A673 (cell line): Measurements from ENCODE around the gene C19orf53. TPM values are rescaled to one million over a fixed set of nuclear protein-coding genes. Genes with fewer than 3 reads are reported as not detected.

ENCODE experiments used
- BruUV-seq: library from RNA; stranded (reverse); fragments of 400-500 nt; replicated peaks from 2 replicates; lab custom pipeline; 2021; lab: Mats Ljungman, UMichigan
- CTCF ChIA-PET: fragments of 300-600 bp; sonication (Branson Sonifier 250); formaldehyde crosslinking; loops from one replicate; lab custom pipeline; 2022; ENCODE audit warnings: antibody characterized with exemption; lab: Charles Lee
- POLR2A ChIA-PET: fragments of 300-600 bp; sonication (Branson Sonifier 250); formaldehyde crosslinking; loops from one replicate; lab custom pipeline; 2022; ENCODE audit warnings: antibody characterized with exemption; ENCODE audit not compliant: low non-redundant PET; lab: Charles Lee
- DNase-seq: peaks from one replicate; pipeline ENCODE4 v3.0.0-alpha.2; 2015; ENCODE audit warnings: low spot score
- H3K27ac ChIP-seq: fragments of 200-600 bp; sonication (generic); 2 replicates; pipeline ENCODE4 v1.5.1; 2016; ENCODE audit warnings: mixed run types, low read depth, mild to moderate bottlenecking, mixed read lengths, antibody characterized with exemption, low read length; ENCODE audit not compliant: poor library complexity, severe bottlenecking
- H3K27me3 ChIP-seq: fragments of 200-600 bp; sonication (generic); replicated peaks from 2 replicates; pipeline ENCODE4 v1.6.1; 2017; ENCODE audit warnings: mixed run types, low read depth, mild to moderate bottlenecking, mixed read lengths, antibody characterized with exemption, low read length; ENCODE audit not compliant: insufficient read depth, poor library complexity
- H3K36me3 ChIP-seq: fragments of 200-600 bp; sonication (generic); 2 replicates; pipeline ENCODE4 v1.6.1; 2016; ENCODE audit warnings: mixed run types, mild to moderate bottlenecking, mixed read lengths, antibody characterized with exemption, low read length; ENCODE audit not compliant: insufficient read depth, poor library complexity, severe bottlenecking
- H3K4me1 ChIP-seq: fragments of 200-600 bp; sonication (generic); 2 replicates; pipeline ENCODE4 v1.6.1; 2017; ENCODE audit warnings: mixed run types, mild to moderate bottlenecking, mixed read lengths, antibody characterized with exemption, low read length; ENCODE audit not compliant: insufficient read depth, poor library complexity, severe bottlenecking
- H3K4me3 ChIP-seq: fragments of 200-600 bp; sonication (generic); 2 replicates; pipeline ENCODE4 v1.5.1; 2016; ENCODE audit warnings: low read depth, mixed run types, mild to moderate bottlenecking, mixed read lengths, low read length; ENCODE audit not compliant: poor library complexity, severe bottlenecking
- H3K9me3 ChIP-seq: fragments of 200-600 bp; sonication (generic); 2 replicates; pipeline ENCODE4 v1.6.1; 2016; ENCODE audit warnings: mixed run types, low read depth, mild to moderate bottlenecking, mixed read lengths, antibody characterized with exemption, low read length; ENCODE audit not compliant: poor library complexity, severe bottlenecking
- CTCF ChIP-seq: fragments of 300-800, 200-600 bp; sonication (generic); conservative IDR thresholded peaks from 2 replicates; pipeline ENCODE4 v1.5.1; 2017; ENCODE audit warnings: low read depth, mild to moderate bottlenecking, antibody characterized with exemption, low read length, moderate library complexity, mixed read lengths
- EZH2 ChIP-seq: fragments of 200-600 bp; sonication (generic); IDR thresholded peaks from 2 replicates; pipeline ENCODE4 v1.6.1; 2017; ENCODE audit warnings: borderline replicate concordance, low read depth, mild to moderate bottlenecking, mixed read lengths, antibody characterized with exemption, low read length; ENCODE audit not compliant: poor library complexity, severe bottlenecking
- intact Hi-C: fragments of 100-400 bp; cut with micrococcal nuclease; formaldehyde crosslinking; loops from one replicate; pipeline ENCODE4 v1.10.0; 2022; ENCODE audit not compliant: unreplicated experiment
- total RNA-seq: library from RNA; stranded (reverse); gene quantifications from 2 replicates; pipeline ENCODE4 v1.2.3, GENCODE V29; 2021

The C19orf53 gene
- total RNA-seq, 1 experiment from 2014 or later, result 140 TPM

- Histone ChIP-seq H3K4me3 (no peak overlapping the region), H3K27me3 (no peaks in the 10 kb centered on the region), H3K36me3 (peaks cover 8% of the 10 kb centered on the region), H3K27ac (no peak overlapping the region), H3K4me1 (no peaks in the 10 kb centered on the region), H3K9me3 (no peaks in the 10 kb centered on the region)
- CTCF ChIA-PET, result interaction anchor here (0.7 to 1.0 kb wide), 2 partner anchors 14 to 57 kb away, joined by 3 to 12 read pairs; no protein-coding TSS in a partner anchor
- TF ChIP-seq CTCF, result peak; percentile 63
- TF ChIP-seq EZH2, result no peak
- DNase-seq, result peak; percentile 52
- POLR2A ChIA-PET, result no interaction called here
- no TSS peak for BruUV-seq
- intact Hi-C loops, result no loop called here
Observed at GRCh38 chr19:13804830-13805683, 30.8 kb downstream of the C19orf53 start.

GRCh38 chr19:13806728-13807127, 32.5 kb downstream of the C19orf53 start:
- intact Hi-C loops, result no loop called here
- H3K27me3 ChIP-seq, result no peaks in the 10 kb centered on the region
- no TSS peak for BruUV-seq
- POLR2A ChIA-PET, result no interaction called here
- H3K9me3 ChIP-seq, result no peaks in the 10 kb centered on the region
- H3K36me3 ChIP-seq, result peaks cover 8% of the 10 kb centered on the region
- no peaks in the 10 kb centered on the region for H3K4me1 ChIP-seq
- CTCF ChIA-PET, result no interaction called here
- DNase-seq, result no peak
- no peak overlapping the region for H3K27ac ChIP-seq
- H3K4me3 ChIP-seq, result no peak overlapping the region
- no peak for TF ChIP-seq CTCF

- POLR2A ChIA-PET, result no interaction called here
- Histone ChIP-seq H3K9me3 (no peaks in the 10 kb centered on the region), H3K4me1 (no peaks in the 10 kb centered on the region), H3K27me3 (no peaks in the 10 kb centered on the region), H3K36me3 (peaks cover 8% of the 10 kb centered on the region), H3K4me3 (no peak overlapping the region), H3K27ac (no peak overlapping the region)
- DNase-seq, result no peak
- no peak for TF ChIP-seq CTCF
- no peak for TF ChIP-seq EZH2
- CTCF ChIA-PET, result no interaction called here
- no TSS peak for BruUV-seq
- intact Hi-C loops, result no loop called here
Observed at GRCh38 chr19:13807421-13808021, 33.3 kb downstream of the C19orf53 start.
